Activated naive CD4-positive, alpha-beta T cell treated with anti-CD3 and anti-CD28 coated beads, Interleukin-2, amount 10 ng/mL, durations not matched to agents 5 hours and 36 hours (primary cell): ENCODE measurements around the gene CHST5. TPM values are rescaled to one million over a fixed set of nuclear protein-coding genes. Genes with fewer than 3 reads are reported as not detected.

Experiments
- total RNA-seq, 2 experiments: library from RNA; stranded (reverse); gene quantifications; one replicate each; pipeline ENCODE4 v1.2.3, GENCODE V29; 2021

The CHST5 gene
- not detected for total RNA-seq

DNA sequence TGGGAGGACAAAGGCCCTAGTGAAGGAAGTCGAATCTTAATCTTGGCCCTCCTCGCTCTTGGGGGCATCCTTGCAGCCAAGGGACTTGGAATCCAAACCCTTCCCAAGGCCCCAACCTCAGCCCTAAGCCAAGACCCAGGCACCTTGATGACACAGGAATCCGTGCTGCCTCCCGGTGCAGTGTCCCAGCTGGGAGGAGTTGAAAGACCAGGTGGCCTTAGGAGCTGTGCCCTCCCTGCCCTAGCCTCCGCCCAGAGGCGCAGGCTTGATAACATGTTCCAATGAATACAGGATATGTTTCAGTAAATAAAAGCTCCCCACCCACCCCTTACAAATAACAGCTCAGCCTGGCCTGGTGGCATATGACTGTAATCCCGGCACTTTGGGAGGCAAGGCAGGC is at the start of gene CHST5:
TSS of gene CHST5 (minus strand) at position 208 of the 400 bp plus-strand sequence. CDS start 5,724 bp downstream, outside the sequence.

DNA sequence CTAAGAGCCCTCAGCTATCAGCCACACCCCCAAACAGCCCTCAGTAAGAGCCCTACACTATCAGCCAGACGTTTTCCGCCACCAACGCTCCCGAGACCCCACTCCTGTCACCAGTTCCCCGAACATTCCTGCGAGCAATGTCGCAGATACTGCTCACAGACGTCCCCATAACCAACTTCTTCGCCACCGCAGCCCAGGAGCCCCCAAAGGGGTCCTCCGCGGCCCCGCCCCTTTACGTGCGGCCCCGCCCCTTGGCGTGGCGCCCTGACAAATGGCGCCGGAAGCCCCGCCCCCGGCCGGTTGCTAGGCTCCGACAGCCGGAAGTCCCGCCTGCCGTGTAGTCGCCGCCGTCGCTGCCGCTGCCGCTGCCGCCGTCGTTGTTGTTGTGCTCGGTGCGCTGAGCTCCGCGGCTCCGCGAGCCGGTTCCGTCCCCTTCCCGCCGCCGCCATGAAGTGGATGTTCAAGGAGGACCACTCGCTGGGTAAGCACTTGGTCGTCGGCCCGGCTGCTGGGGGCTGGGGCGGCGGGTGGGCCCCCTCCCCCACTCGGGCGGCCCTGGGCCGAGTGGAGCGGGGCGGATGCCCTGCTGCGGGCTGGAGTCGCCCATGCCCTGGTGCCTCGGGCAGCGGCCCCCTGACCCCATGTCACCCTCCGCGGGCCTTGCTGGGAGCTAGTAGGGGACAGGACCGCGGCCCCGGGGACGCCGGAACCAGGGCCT is 30.3 kb upstream of the CHST5 start, which contains the start of gene GABARAPL2:
TSS of gene GABARAPL2 (plus strand) at position 340 of the 718 bp plus-strand sequence. CDS start at position 448, 108 bp downstream.

DNA sequence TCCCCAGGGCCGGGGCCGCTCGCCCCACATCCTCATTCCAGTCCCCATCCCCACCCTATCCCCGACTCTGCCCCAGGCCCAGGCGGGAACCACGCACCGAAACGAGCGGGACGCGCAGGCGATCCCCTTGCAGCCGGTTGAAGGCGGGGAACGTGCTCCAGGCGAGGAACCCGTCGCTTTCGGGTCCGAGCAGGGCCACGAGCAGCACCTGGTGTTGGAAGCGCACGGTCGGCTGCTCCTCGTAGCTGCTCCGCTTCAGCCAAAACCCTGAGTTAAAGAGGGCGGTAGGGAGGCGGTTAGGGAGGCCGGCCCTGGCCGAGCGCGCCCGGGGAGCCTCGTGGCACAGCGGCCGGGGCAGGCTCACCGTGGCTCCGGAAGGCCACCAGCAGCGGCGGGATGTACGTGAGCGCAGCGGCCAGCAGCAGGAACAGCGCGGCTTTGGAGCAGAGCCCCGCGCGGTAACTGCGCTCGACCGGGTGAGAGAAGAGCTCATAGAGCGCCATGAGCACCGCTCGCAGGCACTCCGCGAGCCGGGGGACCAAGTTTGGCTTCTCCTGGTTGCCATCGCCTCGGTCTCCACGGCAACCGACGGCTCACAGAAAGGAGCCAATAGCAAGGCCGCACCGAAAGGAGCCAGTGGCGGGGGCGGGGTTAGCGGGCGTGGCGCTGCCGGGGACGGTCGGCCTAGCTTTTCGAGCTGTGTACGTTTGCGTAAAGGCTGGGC is 20.0 kb upstream of the CHST5 start, which contains the start of gene TMEM231:
TSS of gene TMEM231 (minus strand) at position 546 of the 724 bp plus-strand sequence. CDS start at position 503, 43 bp downstream.

DNA sequence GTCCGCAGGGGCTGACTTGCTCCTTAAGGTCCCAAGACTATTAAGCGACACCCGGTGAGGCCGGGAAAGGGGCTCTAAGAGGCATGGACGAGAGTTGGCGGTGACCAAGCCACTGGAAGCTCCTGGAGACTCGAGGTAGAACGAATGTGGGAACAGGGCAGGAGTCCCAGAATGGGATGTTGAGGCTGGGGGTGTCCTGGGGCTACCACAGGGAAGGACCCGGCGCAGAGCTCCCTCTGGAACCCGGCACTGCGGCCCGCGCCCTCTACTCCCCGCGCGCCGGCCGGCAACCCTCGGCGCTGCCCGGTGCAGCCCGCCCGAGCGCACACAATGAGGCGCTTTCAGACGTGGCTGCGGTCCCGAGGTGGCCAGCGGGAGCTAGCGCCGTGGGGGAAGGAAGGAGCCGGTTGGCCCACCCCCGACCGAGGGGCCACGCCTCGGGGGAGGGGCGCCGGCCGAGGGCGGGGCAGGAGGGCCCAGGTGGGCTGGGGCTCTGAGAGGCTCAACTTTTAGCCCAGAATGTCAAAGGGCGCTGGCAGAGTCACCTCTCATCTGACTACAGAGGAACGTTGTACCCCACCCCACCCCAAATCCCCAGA is 40.7 kb downstream of the CHST5 start, which contains the start of gene CHST6:
TSS of gene CHST6 (minus strand) at position 366 of the 599 bp plus-strand sequence. CDS start 15,613 bp downstream, outside the sequence.

Other genes starting within 250 kb of the CHST5 start
- gene CFDP1, start 102.6 kb downstream of the CHST5 start, total RNA-seq = 10 to 100 TPM; 37.9 to 39.8 TPM
- 10 to 100 TPM; 35.3 to 35.5 TPM for gene TMEM170A, start 71.4 kb downstream of the CHST5 start, total RNA-seq
- gene CHST6, start 40.7 kb downstream of the CHST5 start, total RNA-seq = not detected
- gene TMEM231, start 20.1 kb upstream of the CHST5 start, total RNA-seq = 1 to 10 TPM; 1.7 to 2.3 TPM
- gene GABARAPL2, start 30.3 kb upstream of the CHST5 start, total RNA-seq = 10 to 100 TPM; 66.1 to 72.9 TPM
- gene ADAT1, start 87.2 kb upstream of the CHST5 start, total RNA-seq = 10 to 100 TPM; 47.9 to 48.3 TPM
- 100 to 1,000 TPM; 185 to 191 TPM for gene KARS1, start 111.6 kb upstream of the CHST5 start, total RNA-seq
- gene TERF2IP, start 111.7 kb upstream of the CHST5 start, total RNA-seq = 10 to 100 TPM; 65.9 to 67.0 TPM
- gene CPHXL2, start 140.9 kb upstream of the CHST5 start, total RNA-seq = not detected
- not detected for gene DUXB, start 165.4 kb upstream of the CHST5 start, total RNA-seq
- gene CPHXL, start 190.4 kb upstream of the CHST5 start, total RNA-seq = not detected